HG02885 (cell line): Measurements from ENCODE around the gene BCL7C.
"Not testable (repeated sequence)": the region's sequence is repeated elsewhere in the genome, so short reads cannot be mapped to it uniquely, and the experiment has no call there.

Experiments
- ATAC-seq: cut with Tn5 transposase; IDR thresholded peaks from one replicate; pipeline ENCODE4 v1.9.1; 2021; ENCODE audit warnings: mild to moderate bottlenecking; ENCODE audit not compliant: unreplicated experiment, poor library complexity

Gene BCL7C

DNA sequence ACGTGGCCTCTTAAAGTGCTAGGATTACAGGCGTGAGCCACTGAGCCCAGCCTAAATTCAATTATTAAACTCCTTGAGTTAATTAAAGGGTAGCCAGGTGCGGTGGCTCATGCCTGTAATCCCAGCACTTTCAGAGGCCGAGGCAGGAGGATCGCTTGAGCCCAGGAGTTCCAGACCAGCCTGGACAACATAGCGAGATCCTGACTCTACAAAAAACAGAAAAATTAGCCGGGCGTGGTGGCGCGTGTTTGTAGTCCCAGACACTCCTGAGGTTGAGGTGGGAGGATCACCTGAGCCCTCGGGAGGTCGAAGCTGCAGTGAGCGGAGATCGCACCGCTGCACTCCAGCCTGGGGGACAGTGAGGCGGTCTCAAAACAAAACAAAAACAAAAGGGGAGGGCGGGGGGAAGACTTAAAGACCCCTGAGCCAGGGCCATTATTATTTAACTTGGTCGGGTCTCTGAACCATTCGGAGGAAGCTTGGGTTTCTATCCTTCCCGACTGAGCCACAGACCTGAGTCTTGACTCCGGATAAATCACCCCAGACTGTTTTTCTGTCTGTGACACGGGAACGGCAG, 19.5 kb downstream of the BCL7C start:
- no peak for ATAC-seq

DNA sequence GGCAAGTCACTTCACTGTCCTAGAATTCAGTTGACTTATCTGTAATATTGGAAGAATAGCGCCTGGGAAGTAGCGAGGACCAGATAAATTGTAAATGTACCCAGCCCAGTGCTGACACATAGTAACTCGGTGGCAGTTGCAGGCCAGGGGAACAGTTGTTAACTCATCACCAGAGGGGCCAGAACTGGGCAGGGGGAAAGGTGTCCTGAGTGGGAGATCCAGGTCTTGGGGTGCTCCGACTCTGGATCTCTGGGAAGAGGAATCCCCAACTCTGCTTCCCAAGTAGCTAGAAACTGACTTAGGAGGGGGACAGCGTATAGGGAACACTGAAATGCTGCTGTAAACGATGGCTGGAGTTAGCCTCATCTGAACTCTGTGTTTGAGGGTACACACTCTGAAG, 23.0 kb downstream of the BCL7C start:
- ATAC-seq: no peak

DNA sequence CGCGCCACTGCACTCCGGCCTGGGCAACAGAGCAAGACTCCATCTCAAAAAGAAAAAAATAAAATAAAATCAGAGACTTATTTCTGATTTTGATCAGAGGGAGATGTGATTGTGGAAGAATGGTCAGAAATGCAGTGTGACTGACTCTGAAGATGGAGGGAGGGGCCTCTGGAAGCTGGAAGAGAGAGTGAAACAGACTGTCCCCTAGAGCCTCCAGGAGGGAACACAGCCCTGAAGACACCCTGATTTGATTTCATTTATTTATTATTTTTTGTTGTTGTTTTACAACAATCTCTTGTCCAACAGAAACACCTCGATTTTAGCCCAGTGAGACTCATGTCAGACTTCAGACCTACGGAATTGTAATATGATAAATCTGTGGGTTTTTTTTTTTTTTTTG, 26.1 kb downstream of the BCL7C start:
- ATAC-seq: no peak

DNA sequence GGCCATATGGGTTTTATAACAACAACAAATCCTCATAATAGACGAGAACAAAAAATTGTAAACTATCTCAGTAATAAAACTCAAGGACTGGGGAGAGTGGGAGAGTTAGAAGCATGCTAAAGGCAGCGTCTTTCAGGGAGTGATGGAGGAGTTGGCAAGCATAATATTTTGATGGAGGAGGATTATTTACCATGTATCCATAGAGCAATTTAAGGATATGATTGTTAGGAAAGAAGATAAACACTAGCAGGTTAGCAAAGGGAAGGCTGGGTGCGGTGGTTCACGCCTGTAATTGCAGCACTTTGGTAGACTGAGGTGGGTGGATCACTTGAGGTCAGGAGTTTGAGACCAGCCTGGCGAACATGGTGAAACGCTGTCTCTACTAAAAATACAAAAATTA, 27.8 kb downstream of the BCL7C start:
- no peak for ATAC-seq

DNA sequence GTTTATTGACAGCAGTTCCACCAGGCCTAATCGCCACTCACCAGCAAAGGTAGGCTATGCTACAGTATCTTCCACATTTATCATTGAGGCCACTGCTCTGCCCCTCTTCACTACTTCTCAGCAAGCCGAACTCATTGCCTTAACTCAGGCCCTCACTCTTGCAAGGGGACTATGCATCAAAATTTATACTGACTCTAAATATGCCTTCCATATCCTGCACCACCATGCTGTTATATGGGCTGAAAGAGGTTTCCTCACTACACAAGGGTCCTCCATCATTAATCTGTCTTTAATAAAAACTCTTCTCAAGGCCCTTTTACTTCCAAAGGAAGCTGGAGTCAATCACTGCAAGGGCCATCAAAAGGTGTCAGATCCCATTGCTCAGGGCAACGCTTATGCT, 30.7 kb downstream of the BCL7C start:
- ATAC-seq: not testable (repeated sequence)

DNA sequence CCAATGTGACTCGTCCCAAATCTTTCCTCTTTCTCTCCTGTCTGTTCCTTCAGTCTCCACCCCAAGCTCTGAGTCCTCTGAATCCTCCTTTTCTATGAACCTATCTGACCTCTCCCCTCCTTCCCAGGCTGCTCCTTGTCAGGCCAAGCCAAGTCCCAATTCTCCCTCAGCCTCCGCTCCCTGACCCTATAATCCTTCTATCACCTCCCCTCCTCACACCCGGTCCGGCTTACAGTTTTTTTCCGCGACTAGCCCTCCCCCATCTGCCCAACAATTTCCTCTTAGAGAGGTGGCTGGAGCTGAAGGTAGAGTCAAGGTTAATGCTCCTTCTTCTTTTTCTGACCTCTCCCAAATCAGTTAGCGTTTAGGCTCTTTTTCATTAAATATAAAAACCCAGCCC, 33.1 kb downstream of the BCL7C start:
- ATAC-seq: not testable (repeated sequence)

DNA sequence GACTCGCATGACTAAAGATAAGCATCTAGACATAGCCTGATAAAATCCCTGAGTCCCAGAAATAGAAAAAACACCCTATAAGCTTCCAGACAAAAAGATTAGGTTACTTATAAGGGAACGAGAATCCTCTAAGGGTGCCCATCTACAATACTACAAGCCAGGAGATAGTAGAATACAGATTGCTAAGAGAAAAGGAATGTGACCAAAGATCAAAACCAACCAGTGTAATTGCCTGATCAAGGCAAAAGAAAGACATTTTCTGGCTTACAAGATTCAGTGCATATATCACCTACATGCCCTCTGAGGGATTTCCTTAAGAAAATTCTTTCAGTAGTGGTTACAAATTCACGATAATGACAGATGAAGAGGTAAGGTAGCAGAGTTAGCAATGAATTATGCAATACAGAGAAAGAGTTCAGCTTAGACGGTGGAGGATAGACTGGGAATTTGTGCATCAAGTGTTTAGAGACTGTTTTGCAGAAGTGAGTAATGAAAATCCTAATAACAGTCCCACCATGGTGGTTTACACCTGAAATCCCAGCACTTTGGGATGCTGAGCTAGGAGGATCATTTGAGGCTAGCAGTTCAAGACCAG, 35.0 kb downstream of the BCL7C start:
- no peak for ATAC-seq

DNA sequence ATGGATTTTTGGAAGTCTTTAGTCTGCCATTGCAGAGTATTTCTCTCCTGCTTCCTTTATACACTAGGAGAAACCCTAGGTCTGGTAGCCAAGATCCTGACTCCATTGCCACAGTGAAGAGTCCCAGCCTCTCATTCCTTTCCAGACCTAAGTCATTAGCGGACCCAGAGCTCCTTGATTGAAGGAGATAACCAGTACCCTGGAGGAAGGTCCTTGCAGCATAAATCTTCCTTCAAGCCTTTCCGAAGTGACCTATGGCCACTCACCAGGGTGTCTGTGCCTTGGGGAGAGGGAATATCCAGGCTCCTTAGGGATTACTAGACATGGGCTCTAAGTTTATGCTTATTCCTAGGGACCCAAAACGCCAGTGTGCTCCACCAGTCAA, 35.8 kb downstream of the BCL7C start:
- ATAC-seq: no peak

DNA sequence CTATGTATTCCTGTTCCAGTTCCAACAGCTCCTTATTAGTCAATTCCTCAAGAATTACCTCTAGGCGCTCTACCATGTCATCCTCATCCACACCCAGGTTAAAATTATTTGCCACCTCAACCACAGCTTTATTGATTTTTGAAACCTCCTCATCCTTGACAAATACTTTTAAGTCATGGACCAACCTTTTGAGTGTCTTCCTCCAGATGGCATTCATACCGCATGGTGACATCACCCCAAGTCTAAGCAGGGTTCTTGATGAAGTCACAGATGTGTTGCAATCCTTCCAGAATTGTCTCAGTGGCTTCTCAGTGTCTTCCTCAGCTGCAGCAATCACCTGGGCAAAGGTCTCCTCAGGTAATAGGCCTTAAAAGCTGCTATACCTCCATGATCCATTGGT, 40.1 kb downstream of the BCL7C start:
- ATAC-seq: no peak

DNA sequence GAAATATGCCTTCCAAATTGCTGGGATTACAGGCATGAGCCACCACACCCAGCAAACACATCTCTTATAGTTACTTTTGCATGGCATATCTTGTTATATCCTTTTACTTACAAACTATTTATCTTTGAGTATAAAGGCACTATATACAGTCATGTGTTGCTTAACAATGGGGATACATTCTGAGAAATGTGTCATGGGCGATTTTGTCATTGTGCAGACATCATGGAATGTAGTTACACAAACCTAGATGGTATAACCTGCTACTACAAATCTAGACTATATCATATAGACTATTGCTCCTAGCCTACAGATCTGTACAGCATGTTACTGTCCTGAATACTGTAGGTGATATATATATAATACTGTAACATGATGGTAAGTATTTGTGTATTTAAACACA, 43.6 kb downstream of the BCL7C start:
- no peak for ATAC-seq

DNA sequence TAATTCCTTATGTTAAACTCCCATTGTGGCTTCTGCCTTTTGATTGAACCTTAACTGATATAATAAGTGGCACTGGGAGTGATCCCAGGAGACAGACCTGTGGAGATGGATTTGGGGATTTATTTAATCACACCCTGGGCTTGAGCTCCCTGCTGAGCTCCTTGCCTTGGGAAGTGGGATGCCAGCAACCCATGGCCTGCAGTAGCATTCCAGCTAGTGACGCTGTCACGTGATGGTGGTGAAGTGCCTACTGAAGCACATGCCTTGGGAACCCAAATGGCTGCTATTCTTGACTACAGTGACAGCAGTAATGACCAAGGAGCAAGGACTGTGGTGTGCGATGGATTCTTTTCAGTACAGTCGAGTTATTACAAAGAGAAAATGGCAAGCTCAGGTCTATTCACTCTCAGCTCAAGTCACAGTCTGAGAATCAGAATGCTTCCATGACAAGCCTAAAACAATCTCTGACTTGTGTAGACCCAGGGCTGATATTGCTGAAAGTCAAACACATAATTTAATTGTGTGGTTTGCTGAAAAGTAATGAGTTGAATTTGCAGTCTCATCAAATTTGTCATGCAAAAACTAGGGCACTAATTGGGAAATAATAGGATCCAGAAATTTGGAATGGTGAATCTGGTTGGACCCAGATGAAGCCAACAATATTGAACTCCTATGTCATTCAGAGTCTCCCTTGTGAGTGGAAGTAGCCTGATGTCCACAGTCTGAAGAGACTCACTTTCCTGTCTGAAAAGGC, 47.1 kb downstream of the BCL7C start:
- no peak for ATAC-seq

DNA sequence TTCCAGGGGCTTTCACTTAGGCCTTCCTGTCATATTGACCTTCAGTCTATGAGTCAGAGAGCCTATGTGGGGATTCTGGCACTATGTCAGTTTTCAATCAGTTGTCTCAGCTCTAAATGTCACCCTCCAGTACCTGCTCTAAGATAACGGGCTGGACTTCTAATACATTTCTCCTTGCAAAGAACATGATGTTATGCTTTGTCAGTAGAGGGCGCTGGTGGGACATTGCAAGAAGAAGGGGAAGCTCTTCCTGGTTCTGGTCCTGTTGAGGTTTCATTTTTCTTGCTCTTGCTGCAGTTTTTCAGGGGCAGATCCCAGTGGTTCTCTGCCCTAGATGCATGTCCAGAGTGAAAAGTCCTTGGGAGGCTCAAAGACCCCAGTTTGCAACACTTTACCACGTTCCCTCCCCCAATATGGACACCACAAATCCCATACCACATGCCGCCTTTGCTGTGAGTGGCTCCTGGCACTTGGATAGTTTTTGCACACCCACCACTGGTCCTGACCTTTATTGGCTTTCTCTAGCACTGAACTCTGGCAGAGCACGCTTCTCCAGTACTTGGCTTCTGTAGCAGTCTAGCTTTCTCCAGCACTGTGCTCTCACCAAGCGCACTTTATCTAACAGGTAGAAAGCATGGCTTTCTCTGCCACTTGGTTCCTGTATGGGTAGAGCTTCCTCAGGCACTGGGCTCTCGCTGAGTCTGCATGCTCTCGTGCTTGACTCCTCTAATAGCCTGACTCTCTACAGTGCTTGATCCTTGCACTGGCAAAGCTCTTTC, 49.0 kb downstream of the BCL7C start:
- ATAC-seq: no peak

DNA sequence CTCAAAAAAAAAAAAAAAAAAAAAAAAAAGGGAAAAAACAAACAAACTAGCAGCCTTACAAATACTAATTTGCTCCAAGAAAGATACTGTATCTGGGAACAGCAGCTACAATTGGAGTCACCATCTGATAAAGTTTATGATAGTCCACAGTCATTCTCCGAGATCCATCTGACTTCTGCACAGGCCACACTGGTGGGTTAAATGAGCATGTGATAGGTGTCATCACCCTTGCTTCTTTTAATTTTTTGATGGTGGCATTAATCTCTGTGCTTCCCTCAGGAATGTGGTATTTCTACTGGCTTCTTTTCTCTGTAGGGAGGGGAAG, 49.6 kb downstream of the BCL7C start:
- ATAC-seq: no peak

DNA sequence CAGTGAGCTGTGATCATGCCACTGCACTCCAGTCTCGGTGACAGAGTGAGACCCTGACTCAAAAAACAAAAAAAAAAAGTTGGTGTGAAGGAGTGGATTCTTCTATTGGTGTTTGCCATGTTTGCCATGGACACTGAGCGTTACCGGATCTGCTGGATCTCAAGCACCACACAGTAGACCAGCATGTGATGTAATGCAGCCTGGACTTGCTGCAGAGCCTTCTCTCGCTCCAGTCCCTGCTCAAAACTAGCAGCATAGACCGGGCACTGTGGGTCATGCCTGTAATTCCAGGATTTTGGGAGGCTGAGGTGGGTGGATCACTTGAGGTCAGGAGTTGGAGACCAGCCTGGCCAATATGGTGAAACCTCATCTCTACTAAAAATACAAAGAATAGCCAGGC, 50.4 kb downstream of the BCL7C start:
- ATAC-seq: no peak

DNA sequence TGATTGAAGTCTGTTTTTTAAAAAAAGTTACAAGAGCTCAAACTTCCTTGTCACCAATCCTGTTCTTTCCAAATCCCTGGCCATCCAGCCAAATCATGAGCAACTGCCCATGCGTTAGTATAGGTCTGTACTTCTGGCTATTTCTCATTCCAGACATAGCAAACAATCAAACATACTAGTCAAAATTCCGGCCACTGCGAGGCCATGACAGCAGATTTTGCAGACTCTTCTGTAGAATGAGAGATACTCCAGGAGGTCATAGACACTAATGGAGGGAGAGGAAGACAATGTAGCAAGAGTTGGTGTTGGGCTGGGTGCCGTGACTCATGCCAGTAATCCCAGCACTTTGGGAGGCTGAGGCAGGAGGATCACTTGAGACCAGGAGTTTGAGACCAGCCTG, 50.9 kb downstream of the BCL7C start:
- no peak for ATAC-seq

DNA sequence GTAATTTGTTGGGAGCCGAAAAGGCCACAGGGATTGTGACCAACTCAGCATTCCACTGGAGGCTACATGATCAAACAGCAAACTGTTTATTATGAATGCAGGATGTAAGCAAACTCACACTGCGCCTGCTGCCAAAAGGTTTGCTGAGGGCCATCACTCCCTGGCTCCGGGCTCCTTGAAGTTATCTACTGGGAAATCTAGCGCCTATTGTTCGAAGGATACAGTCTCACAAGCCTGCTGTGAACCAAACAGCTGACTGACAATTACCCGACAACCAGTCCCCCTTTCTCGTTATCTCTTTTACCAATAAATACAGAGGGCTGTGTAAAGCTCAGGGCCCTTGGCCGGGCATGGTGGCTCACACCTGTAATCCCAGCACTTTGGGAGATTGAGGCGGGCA, 52.5 kb downstream of the BCL7C start:
- ATAC-seq: no peak

DNA sequence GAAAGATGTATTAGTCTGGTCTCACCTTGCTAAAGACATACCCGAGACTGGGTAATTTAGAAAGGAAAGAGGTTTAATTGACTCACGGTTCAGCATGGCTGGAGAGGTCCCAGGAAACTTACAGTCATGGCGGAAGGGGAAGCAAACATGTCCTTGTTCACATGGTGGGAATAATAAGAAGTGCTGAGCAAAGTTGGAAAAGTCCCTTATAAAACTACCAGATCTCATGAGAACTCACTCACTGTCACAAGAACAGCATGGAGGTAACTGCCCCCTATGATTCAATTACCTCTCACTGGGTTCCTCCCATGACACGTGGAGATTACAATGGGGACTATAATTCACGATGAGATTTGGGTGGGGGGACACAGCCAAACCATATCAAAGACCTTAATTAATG, 53.3 kb downstream of the BCL7C start:
- no peak for ATAC-seq

DNA sequence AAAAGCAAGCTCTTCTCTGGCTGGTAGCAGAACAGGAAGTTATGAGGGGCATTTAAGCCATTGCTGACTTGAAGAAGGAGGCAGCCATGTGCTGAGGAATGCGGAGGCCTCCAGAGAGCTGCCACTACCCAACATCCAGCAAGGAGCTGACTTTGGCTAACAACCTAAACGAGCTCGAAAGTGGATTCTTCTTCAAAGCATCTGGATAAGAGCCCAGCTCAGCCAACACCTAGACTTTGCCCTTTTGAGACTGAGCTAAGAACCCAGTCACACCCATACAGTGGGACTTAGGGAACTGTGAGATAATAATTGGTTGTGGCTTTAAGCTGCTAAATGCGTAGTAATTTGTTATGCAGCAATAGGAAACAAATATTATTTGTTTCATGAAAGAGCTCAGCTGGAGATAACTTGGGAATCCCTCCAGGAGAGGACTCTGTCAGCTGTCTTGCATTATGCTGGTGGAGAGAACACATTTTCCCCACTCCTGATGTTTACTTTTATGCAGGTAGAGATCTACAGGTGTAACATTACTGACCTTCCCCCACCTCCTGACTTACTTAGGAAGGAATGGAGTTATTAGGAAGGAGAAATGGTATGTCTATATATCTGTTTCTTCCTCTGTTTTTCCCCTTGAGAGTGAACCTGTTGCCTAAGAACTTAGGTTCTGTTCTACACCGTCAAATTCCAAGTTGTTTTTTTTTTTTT, 54.2 kb downstream of the BCL7C start:
- no peak for ATAC-seq

DNA sequence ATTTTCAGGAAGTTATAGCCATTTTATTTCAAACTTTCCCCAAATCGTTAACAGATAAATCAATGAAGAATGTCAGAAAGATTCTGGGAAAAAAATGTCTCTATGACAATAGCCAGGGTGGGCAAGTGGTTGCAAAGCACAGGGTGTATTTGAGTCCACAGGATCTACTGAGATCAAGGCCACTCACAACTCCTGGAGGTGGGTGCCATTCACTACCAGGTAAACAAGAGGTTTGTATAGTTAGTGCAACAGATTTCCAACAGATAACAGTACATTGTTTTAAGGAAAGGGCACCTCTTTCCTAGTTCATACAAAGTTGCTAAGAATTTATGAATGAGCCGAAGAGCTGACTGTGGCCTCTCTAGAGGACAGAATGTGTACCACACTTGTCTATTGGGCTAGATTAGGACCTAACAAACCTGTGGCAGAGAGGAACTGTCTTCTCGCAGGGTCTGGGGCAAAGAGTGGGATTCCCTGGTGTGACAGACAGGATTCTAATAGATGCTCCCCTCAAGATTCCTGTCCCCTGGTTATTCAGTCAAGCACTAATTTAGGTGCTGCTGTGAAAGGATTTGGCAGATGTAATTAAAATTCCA, 54.9 kb downstream of the BCL7C start:
- ATAC-seq: no peak

DNA sequence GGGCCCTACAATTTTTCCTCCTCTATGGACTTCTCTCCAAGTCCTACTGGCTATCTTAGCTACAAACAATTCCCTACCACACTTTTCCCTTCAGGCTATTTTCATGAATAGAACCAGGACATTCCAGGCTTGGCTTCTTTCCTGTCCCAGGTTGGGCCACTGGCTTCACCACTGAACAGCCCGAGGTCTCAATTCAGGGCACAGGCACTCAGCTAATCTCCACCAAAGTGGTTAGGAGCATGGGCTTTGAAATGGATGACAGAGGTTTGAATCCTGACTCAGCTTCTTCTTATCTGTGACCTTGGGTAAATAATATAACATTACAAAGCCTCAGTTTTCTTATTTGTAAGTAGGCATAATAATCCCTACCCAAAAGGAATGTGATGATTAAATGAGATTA, 56.0 kb downstream of the BCL7C start:
- ATAC-seq: no peak
